Heart right ventricle (tissue), 16 donors: ENCODE results near the gene ATP6V1C2. TPM values are rescaled to one million over a fixed set of nuclear protein-coding genes. Genes with fewer than 3 reads are reported as not detected.

Experiments used
- ATAC-seq, 8 donors: fragments of 200-7000 bp; cut with Tn5 transposase; one replicate each; pipeline ENCODE4 v1.9.1; 2020; ENCODE audit warnings: mild to moderate bottlenecking in 8 of 8, moderate library complexity in 8 of 8, moderate number of reproducible peaks in 1 of 8
- DNase-seq, 2 donors: peaks; one replicate each; pipeline ENCODE4 v3.0.0-alpha.2; 2020
- H3K27ac ChIP-seq, 10 donors: fragments of 200-600 bp; sonication (generic) in 2 of 10; one replicate each; pipeline versions ENCODE4 v1.5.0 to v1.8.0; 2020 to 2022; ENCODE audit warnings: mild to moderate bottlenecking in 3 of 10
- H3K27me3 ChIP-seq, 7 donors: fragments of 200-600 bp; one replicate each; pipeline ENCODE4 v1.8.0; 2021 to 2022; ENCODE audit warnings: mild to moderate bottlenecking in 2 of 7
- H3K36me3 ChIP-seq, 9 donors: fragments of 200-600 bp; sonication (generic) in 1 of 9; one replicate each; pipeline versions ENCODE4 v1.5.0 to v1.8.0; 2020 to 2022; ENCODE audit warnings: mild to moderate bottlenecking in 2 of 9
- H3K4me1 ChIP-seq, 9 donors: fragments of 200-600 bp; sonication (generic) in 1 of 9; one replicate each; pipeline versions ENCODE4 v1.5.0 to v1.8.0; 2020 to 2022; ENCODE audit warnings: mild to moderate bottlenecking in 4 of 9
- H3K4me3 ChIP-seq, 10 donors: fragments of 200-600 bp; sonication (generic) in 2 of 10; one replicate each; pipeline versions ENCODE4 v1.5.0 to v1.8.0; 2020 to 2022; ENCODE audit warnings: mild to moderate bottlenecking in 7 of 10, moderate library complexity in 2 of 10
- H3K9me3 ChIP-seq, 11 donors: fragments of 200-600 bp in 10 of 11; sonication (generic) in 2 of 11; one replicate each; pipeline versions ENCODE4 v1.5.0 to v1.8.0; 2013 to 2022; ENCODE audit warnings: mild to moderate bottlenecking in 2 of 11, control low read depth in 1 of 11, moderate library complexity in 1 of 11
- CTCF ChIP-seq, 9 donors: fragments of 200-600 bp; sonication (generic) in 2 of 9; IDR thresholded peaks; one replicate each; pipeline versions ENCODE4 v1.5.0 to v1.8.0; 2021 to 2022; ENCODE audit warnings: antibody characterized with exemption in 9 of 9, mild to moderate bottlenecking in 5 of 9, moderate library complexity in 1 of 9
- WGBS, 2 donors: extraction: QIAGEN DNeasy Blood & Tissue Kit; methylation state at CpG; one replicate each; pipeline ENCODE4 v1.1.7; 2013; ENCODE audit warnings: inconsistent platforms in 1 of 2; 5-methylcytosine and 5-hydroxymethylcytosine counted together
- intact Hi-C, 10 donors: fragments of 100-400 bp; cut with DNase I; formaldehyde crosslinking; loops; one replicate each; pipeline versions ENCODE4 v1.11.1 to v1.14.2; 2022
- polyA plus RNA-seq, 2 donors: library from polyadenylated mRNA; stranded (reverse); fragments of 200-250 nt; gene quantifications; one replicate each; pipeline ENCODE4 v1.2.3, GENCODE V29; 2013
- total RNA-seq, 10 donors: library from RNA; stranded (reverse); fragmentation: NEBNext Ultra II Directional in 3 of 10; extraction: Animal tissue kit (Norgen Biotek cat#: 25700) in 3 of 10; gene quantifications; one replicate each; pipeline versions ENCODE4 v1.2.1 to v1.2.4, GENCODE V29; 2021 to 2023
- donor health status: Arrhythmogenic right ventricular cardiomyopathy.
- donor health status: ischemic (EF 13 %, LVEDD 7.1; RV severe dilation, severe dysfunction).
- donor health status: healthy with polysubstance abuse.
- donor health status: DM: no; HTN: yes; CAD: no.
- donor health status: DM: no; HTN: no; CAD: no.
- donor health status: ischemic (EF 25% LVEDD 6.9; RV normal size, moderate dysfunction).
- donor health status: ischemic (EF 25% LVEDD 5.7; RV mildly dilated, moderate dysfunction).
- donor health status: healthy.
- donor health status: DM: yes; HTN: yes; CAD: no.
- donor health status: Ischemic cardiomyopathy.
- donor health status: ischemic (EF 35%, LVEDD 5.7; RV mildly dilated, moderate dysfunction).
- donor health status: nonischemic (EF 11% LVEDD 7.7; RV severe dilation, severe dysfunction).
- donor health status: DM: yes; HTN: yes; CAD: no.
- donor health status: PGD.
- donor health status: ischemic (EF 29% LVEDD 5.4; RV normal size, mild dysfunction).
- donor health status: nonischemic (EF 23%, LVEDD 6.1; RV moderate dilation, normal function).

ATP6V1C2 gene
- total and polyA plus RNA-seq, 12 donors = 0.09 to 3.4 (median 0.72) TPM

- ATAC-seq (peak in 1 of 8 donors; percentile 14), DNase-seq (no peak)
- Histone ChIP-seq H3K36me3 (no peaks in the 10 kb centered on the region), H3K9me3 (no peaks in the 10 kb centered on the region), H3K27ac (no peak overlapping the region), H3K27me3 (peaks cover 0 to 5% (median 0%) of the 10 kb centered on the region in 7 donors), H3K4me1 (peaks cover 0 to 12% (median 0%) of the 10 kb centered on the region in 9 donors), H3K4me3 (no peak overlapping the region)
- no peak for TF ChIP-seq CTCF (IDR thresholded peaks at IDR 0.05)
- 65 to 71% methylated on average over 9 of the region's 9 CpGs for WGBS, 2 donors
- intact Hi-C loops = no loop called here
Observed at GRCh38 chr2:10763461-10763800, 42.0 kb downstream of the ATP6V1C2 start.

GRCh38 chr2:10764096-10764785 lies 42.8 kb downstream of the ATP6V1C2 start:
- no peak overlapping the region for H3K4me3 ChIP-seq
- intact Hi-C loops = no loop called here
- H3K36me3 ChIP-seq = no peaks in the 10 kb centered on the region
- H3K27ac ChIP-seq = no peak overlapping the region
- WGBS, 2 donors = 84 to 88% methylated on average over 18 of the region's 18 CpGs
- H3K9me3 ChIP-seq = no peaks in the 10 kb centered on the region
- TF ChIP-seq CTCF (IDR thresholded peaks at IDR 0.05) = no peak
- DNase-seq (no peak), ATAC-seq (no peak)
- H3K27me3 ChIP-seq = peaks cover 0 to 5% (median 0%) of the 10 kb centered on the region in 7 donors
- H3K4me1 ChIP-seq = peaks cover 0 to 12% (median 0%) of the 10 kb centered on the region in 9 donors

- Histone ChIP-seq H3K9me3 (no peaks in the 10 kb centered on the region), H3K27me3 (peaks cover 0 to 5% (median 0%) of the 10 kb centered on the region in 7 donors), H3K4me1 (peaks cover 0 to 12% (median 0%) of the 10 kb centered on the region in 9 donors), H3K27ac (no peak overlapping the region), H3K36me3 (no peaks in the 10 kb centered on the region), H3K4me3 (no peak overlapping the region)
- intact Hi-C loops = no loop called here
- 62 to 80% methylated on average over 4 of the region's 4 CpGs for WGBS, 2 donors
- no peak for ATAC-seq
- DNase-seq = no peak
- TF ChIP-seq CTCF (IDR thresholded peaks at IDR 0.05) = no peak
Observed at GRCh38 chr2:10764896-10765295, 43.5 kb downstream of the ATP6V1C2 start.

GRCh38 chr2:10765461-10765860 lies 44.0 kb downstream of the ATP6V1C2 start:
- H3K27ac ChIP-seq = no peak overlapping the region
- H3K36me3 ChIP-seq = no peaks in the 10 kb centered on the region
- no peak overlapping the region for H3K4me3 ChIP-seq
- TF ChIP-seq CTCF (IDR thresholded peaks at IDR 0.05) = no peak
- DNase-seq (no peak), ATAC-seq (no peak)
- 62 to 70% methylated on average over 5 of the region's 5 CpGs for WGBS, 2 donors
- H3K27me3 ChIP-seq = peaks cover 0 to 5% (median 0%) of the 10 kb centered on the region in 7 donors
- no peaks in the 10 kb centered on the region for H3K9me3 ChIP-seq
- intact Hi-C loops = no loop called here
- H3K4me1 ChIP-seq = peaks cover 0 to 12% (median 0%) of the 10 kb centered on the region in 9 donors
